Stimulated activated CD4-positive, alpha-beta T cell treated with anti-CD3 and anti-CD28 coated beads, TNF-alpha, amount 100 ng/mL, for 48 hours (primary cell): ENCODE results near the gene CDX1.
A peak's percentile ranks its signal among the peaks of the same experiment; 100 is the strongest.

Experiments used
- DNase-seq, 3 donors: peaks; one replicate each; pipeline ENCODE4 v3.0.0-alpha.2; 2020; ENCODE audit warnings: low read depth in 3 of 3

Gene CDX1

GRCh38 chr5:150146862-150147601 lies 19.5 kb upstream of the CDX1 start:
- no peak for DNase-seq

GRCh38 chr5:150147670-150148069 lies 18.9 kb upstream of the CDX1 start:
- DNase-seq: no peak

GRCh38 chr5:150148117-150148927 lies 18.3 kb upstream of the CDX1 start:
- no peak for DNase-seq

GRCh38 chr5:150149618-150150017 lies 17.0 kb upstream of the CDX1 start:
- DNase-seq: no peak

- DNase-seq: no peak
These were observed 13.7 kb upstream of the CDX1 start for GRCh38 chr5:150152636-150153462.

- no peak for DNase-seq
These were observed 13.1 kb upstream of the CDX1 start for GRCh38 chr5:150153483-150153882.

DNA sequence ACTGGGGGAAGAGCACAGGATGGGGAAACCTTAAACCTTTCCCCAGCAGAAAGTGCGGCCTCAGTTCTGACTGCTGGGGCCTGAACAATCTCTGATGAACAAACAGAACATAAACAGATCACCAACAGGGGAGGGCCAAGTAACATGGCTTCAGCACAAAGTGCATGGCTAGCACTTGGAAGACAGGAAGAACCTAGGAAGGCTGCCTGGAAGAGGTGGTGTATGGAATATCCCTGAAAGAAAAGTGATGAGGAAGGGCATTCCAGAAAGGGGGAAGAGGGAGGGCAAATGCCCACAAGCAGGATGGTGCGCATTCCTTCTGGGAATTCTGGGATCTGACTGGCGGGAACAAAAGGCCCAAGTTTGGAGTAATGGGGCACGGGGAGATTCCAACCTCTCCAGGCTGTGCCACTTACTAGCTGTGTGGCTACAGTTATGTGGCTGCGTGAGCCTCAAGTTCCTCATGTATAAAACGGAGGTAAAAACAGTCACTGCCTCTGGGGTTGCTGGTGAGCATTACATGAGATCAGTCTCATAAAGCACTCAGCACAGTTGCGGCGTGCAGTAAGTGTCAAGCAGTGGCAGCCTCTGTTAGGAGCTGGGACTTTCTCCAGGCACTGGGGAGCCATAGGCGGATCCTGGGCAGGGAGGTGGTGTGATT lies 12.5 kb upstream of the CDX1 start:
- no peak for DNase-seq

DNA sequence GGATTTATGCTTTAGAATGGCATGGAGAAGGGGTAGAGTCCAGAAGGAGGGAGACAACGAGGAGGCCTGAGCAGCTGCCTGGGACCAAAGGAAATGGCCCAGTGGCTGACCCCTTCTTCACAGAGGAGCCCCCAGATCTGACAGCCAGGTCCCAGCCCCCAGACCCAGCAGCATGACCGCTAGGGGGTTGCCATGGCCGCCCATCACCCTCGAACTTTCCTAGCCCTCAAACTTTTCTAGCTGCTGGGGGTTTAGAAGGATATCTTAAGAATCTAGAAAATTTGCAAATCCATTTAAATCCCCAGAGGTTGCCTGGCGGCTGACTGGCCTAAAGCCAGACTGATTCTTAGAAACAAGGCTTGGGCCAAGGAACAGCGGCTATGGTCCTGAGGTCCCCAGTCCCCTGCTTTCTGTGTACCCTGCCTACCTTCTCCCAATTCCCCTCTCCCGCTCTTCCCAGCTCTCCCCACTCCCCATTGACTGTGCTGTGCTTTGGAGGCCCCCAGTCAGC lies 11.9 kb upstream of the CDX1 start:
- no peak for DNase-seq

DNA sequence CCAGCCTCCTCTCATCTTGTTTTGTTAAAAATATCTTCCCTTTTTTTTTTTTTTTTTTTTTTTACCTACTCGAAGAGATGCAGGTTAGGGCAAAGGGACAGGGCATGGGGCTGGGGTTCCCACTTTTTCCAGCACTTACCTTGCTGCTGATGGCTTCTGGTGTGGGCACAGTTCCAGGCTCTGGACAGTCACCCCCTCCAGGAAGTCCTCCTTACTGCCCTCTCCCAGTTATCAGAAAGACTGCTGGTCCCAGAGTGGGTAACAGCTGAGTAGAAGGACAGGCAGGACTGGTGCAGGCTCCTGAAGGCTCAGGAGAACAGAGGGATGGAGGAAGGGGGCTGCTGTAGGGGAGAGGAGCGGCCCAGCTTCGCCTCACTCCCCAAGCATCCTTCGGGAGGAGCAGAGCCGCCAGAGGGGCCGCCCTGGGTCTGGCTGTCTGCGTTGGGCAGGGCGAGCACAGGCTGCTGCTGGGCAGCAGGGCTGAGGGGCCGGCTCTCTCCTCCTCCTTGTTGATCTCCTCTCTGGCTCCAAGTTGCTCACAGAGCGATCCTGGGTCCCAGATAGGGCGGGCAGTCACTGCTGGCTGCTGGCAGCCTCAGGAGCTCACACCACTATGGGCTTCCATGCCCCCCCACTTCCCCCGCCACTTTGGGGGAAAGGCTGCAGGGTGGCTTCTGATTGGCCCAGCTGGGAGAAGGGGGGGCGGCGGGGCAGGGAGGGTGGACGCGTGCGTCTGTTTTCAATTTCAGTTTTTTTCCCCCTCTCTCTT lies 11.1 kb upstream of the CDX1 start, which contains the start of gene PDGFRB:
TSS of gene PDGFRB (minus strand) at position 588 of the 769 bp plus-strand sequence. CDS start 18,798 bp downstream, outside the sequence.
- no peak for DNase-seq

DNA sequence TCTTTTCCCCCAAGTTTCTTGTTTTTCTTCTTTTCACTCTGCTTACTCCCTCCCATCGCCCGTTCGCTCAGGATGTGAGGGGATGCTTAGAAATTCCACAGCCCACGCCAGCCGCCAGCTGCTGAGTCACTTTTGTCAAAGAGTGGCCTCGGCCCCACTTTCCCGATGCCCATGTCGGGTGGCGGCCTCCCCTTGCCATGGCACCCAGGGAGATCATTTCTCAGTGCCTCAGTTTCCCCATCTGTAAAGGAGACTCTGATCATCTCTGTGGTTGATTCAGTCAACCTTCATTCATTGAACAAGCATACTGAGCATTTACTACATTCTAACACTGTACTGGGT lies 10.6 kb upstream of the CDX1 start:
- no peak for DNase-seq

GRCh38 chr5:150156540-150156939 lies 10.0 kb upstream of the CDX1 start:
- DNase-seq: no peak

DNA sequence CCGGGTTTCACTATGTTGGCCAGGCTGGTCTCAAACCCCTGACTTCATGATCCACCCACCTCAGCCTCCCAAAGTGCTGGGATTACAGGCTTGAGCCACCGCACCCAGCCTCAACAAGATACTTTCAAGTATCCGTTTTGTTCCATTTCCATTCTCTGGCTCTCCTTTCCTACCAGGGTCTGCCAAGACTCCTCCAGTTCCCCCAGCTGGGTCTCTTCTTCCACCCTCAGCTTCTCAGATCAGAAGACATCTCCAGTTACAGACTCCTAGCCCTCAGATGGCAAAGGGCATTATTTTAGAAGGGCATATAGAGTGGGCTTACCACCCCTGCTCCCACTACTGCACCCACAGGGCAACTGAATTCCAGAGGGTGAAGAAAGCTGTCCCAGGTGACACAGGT lies 9.4 kb upstream of the CDX1 start:
- DNase-seq: no peak

DNA sequence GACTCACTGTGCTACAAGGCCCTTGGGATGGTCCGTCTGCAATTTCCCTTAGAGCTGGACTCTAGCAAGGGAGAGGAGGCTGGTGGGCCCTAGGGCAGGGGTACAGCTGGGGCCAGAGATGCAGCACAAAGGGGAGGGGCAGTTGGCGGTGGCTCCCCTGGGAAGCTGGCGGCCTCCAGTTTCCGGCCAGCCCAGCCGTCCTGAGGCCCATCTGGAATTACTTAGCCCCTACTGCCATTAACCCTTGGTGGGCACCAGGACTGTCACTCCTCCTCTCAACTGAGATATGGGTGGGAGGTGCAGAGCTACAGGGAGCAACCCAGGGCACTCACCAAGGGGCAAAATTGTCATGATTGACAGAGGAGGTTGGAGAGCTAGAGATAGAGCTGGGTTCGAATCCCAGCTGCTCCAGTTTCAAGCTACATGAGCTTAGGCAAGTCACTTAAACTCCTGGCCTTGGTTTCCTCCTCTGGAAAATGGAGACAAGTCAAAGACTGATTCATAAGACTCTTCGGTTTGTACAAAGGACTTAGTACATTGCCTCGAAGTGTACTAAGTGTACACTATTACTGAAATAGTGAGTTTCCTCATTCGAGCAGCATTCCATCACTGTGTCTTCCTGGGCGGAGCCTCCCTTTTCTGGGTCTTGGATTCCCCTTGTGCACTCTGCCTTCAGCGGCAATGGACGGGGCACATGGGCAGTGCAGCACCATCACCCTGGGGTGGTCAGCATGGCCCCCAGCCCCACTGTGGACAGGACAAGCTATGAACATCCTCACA lies 8.2 kb upstream of the CDX1 start:
- DNase-seq: no peak

DNA sequence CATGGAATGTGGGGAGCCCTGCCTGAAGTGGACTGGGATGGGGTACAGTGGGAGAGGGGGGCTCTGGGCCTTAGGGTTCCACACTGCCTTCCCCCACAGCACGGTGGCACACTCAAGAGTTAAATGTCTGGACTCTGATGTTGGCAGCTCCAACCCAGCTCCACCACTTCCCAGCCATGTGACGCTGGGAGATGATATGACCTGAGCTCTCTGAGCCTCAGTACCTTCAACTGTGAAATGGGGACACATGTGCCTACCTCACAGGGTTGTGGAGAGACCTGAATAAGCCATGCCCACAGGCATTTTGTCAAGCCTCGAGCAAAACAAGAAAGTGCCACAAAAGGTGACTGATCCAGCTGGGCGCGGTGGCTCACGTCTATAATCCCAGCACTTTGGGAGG lies 7.5 kb upstream of the CDX1 start:
- no peak for DNase-seq

- DNase-seq: no peak
These were observed 6.8 kb upstream of the CDX1 start for GRCh38 chr5:150159741-150160179.

- no peak for DNase-seq
These were observed 6.0 kb upstream of the CDX1 start for GRCh38 chr5:150160448-150161081.

GRCh38 chr5:150161242-150162141 lies 5.1 kb upstream of the CDX1 start:
- peak; percentile 47 to 71 (median 64) for DNase-seq

- DNase-seq: no peak
These were observed 4.5 kb upstream of the CDX1 start for GRCh38 chr5:150162142-150162513.
